NCI-H1092 (cell line): ENCODE results near the gene CHODL.

Experiments used
- DNase-seq: peaks from one replicate; lab custom pipeline; 2025; lab: John Stamatoyannopoulos, UW

Gene CHODL

GRCh38 chr21:18289876-18290275 is 45.2 kb downstream of the CHODL start:
- no peak for DNase-seq

- no peak for DNase-seq
Measured at GRCh38 chr21:18294100-18294499, 49.5 kb downstream of the CHODL start.

GRCh38 chr21:18298228-18298627 is 53.6 kb downstream of the CHODL start:
- no peak for DNase-seq
